ENCODE data around the gene MACROD2. TPM values are rescaled to one million over a fixed set of nuclear protein-coding genes. Genes with fewer than 3 reads are reported as not detected.

Gene MACROD2
- total RNA-seq, 4 donors from 2014 or later = 8.7 to 17.8 (median 10.8) TPM

DNA sequence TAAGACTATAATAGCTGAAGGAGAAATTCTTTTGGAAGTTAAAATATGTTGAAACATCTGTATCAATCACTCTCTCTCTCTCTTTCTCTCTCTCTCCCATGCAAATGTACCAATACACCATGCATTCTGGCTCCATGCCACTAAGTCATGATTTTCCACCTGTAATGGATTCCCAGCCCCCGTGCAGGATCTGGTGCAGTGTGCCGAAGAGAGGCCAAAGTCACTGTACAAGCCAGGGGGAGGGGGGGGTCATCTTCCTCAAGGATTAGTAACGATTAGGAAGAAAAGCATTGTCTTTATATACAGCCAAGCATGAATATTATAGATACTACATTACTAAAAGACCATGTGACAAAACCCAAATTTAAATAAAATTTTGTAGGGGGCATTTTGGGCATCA, 1852.8 kb downstream of the MACROD2 start:
- Histone ChIP-seq H3K9me3 (no peaks in the 10 kb centered on the region), H3K27me3 (no peaks in the 10 kb centered on the region), H3K36me3 (no peaks in the 10 kb centered on the region), H3K27ac (no peak overlapping the region), H3K4me1 (no peaks in the 10 kb centered on the region), H3K4me3 (replicated peaks in 1 of 3) (no peak overlapping the region)
- intact Hi-C loops (cut with DNase I) = no loop called here
- 80 to 88% methylated on average over 3 of the region's 3 CpGs for WGBS, 2 donors
- TF ChIP-seq POLR2A (IDR thresholded peaks at IDR 0.05) = no peak
- TF ChIP-seq, protein P1, sequence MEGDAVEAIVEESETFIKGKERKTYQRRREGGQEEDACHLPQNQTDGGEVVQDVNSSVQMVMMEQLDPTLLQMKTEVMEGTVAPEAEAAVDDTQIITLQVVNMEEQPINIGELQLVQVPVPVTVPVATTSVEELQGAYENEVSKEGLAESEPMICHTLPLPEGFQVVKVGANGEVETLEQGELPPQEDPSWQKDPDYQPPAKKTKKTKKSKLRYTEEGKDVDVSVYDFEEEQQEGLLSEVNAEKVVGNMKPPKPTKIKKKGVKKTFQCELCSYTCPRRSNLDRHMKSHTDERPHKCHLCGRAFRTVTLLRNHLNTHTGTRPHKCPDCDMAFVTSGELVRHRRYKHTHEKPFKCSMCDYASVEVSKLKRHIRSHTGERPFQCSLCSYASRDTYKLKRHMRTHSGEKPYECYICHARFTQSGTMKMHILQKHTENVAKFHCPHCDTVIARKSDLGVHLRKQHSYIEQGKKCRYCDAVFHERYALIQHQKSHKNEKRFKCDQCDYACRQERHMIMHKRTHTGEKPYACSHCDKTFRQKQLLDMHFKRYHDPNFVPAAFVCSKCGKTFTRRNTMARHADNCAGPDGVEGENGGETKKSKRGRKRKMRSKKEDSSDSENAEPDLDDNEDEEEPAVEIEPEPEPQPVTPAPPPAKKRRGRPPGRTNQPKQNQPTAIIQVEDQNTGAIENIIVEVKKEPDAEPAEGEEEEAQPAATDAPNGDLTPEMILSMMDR (IDR thresholded peaks at IDR 0.05) = no peak
- DNase-seq = no peak

DNA sequence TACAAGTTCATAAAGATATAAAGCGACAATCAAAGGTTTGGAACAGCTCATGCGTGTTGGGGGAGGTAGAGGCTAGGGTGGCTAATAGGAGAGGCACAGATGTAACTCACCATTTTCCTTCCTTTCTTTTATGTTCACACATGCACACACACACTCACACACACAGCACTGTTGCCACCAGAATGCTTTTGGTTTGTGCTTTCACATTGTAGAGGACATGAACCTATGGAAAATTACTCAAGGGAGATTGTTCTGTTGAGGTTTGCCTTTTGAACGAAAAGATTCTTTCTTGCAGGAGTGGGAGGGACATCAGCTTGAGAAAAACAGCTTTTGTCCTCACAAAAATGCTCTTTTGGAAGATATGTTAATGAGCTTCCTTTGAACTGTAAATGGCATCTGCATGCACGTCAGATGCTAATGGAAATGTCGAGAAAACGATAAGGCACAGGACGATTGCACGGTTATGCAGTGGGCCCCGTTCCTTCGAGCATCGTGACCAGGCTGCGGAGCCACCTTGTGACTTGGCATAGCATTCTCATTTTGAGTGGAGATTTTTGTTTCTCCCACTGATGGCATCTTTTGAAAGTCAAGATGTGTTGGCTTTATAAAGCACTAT, 1853.8 kb downstream of the MACROD2 start:
- TF ChIP-seq POLR2A (IDR thresholded peaks at IDR 0.05) = no peak
- TF ChIP-seq, protein P1 (IDR thresholded peaks at IDR 0.05) = no peak
- no peaks in the 10 kb centered on the region for H3K27me3 ChIP-seq
- H3K4me1 ChIP-seq = no peaks in the 10 kb centered on the region
- intact Hi-C loops (cut with DNase I) = no loop called here
- no peak for DNase-seq
- H3K4me3 ChIP-seq (replicated peaks in 1 of 3) = no peak overlapping the region
- WGBS, 2 donors = 82 to 84% methylated on average over 12 of the region's 12 CpGs
- no peaks in the 10 kb centered on the region for H3K36me3 ChIP-seq
- H3K27ac ChIP-seq = no peak overlapping the region
- H3K9me3 ChIP-seq = no peaks in the 10 kb centered on the region

DNA sequence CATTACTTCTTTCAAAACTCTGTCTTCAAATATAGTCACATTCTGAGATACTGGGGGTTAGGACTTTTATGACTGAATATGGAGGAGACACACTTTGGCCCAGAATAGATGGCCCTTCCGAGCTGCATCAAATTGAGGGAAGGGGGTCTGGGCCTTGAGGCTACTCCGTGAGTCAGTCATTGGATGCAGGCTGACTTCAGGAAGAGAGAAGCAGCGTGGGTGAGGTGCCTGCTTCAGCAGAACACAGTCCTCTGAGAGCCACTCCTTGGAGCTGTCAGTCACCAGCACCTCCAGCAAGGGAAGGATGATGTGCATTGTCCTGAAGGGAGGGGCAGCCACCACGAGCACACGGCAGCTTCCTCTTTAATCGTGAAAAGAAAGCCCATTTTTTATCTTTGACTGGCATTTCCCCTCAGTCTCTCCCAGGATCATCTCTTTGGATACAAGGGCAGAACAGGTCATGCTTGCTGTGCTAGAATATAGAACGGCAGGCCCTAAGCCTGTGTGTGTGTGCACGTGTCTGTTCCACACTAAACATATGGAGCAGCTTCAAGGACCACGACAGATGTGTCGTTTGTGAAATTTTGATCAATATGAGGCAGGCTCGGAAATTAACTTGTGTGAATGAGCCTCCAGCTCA, 1856.4 kb downstream of the MACROD2 start:
- Histone ChIP-seq H3K27me3 (no peaks in the 10 kb centered on the region), H3K4me3 (replicated peaks in 1 of 3) (no peak overlapping the region), H3K27ac (no peak overlapping the region), H3K9me3 (no peaks in the 10 kb centered on the region), H3K4me1 (no peaks in the 10 kb centered on the region), H3K36me3 (no peaks in the 10 kb centered on the region)
- 79 to 84% methylated on average over 11 of the region's 11 CpGs for WGBS, 2 donors
- TF ChIP-seq, protein P1 (IDR thresholded peaks at IDR 0.05) = no peak
- TF ChIP-seq POLR2A (IDR thresholded peaks at IDR 0.05) = no peak
- DNase-seq = no peak
- intact Hi-C loops (cut with DNase I) = no loop called here

DNA sequence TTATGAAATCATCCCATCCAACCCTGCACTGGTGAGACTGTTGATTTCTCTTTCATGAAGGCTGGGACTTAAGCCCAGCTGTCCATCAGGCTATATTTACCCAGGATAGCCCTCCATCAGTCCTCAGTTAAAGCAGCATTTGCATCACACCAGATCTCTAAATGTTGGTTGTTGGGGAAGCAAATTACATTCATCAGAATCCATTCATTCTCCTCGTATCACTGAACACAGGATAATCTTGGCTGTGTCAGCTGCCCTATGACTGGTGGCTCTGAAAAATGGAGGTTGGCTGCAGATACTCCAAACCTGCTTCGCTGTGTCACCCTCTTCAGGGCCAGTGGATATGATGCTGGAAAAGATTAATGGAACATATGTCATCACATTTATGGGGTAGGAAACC, 1859.6 kb downstream of the MACROD2 start:
- H3K27ac ChIP-seq = no peak overlapping the region
- H3K4me3 ChIP-seq (replicated peaks in 1 of 3) = no peak overlapping the region
- no peaks in the 10 kb centered on the region for H3K9me3 ChIP-seq
- H3K4me1 ChIP-seq = no peaks in the 10 kb centered on the region
- H3K36me3 ChIP-seq = no peaks in the 10 kb centered on the region
- 58 to 85% methylated on average over 2 of the region's 2 CpGs for WGBS, 2 donors
- H3K27me3 ChIP-seq = no peaks in the 10 kb centered on the region
- TF ChIP-seq, protein P1 (IDR thresholded peaks at IDR 0.05) = no peak
- no peak for TF ChIP-seq POLR2A (IDR thresholded peaks at IDR 0.05)
- no peak for DNase-seq
- intact Hi-C loops (cut with DNase I) = no loop called here

DNA sequence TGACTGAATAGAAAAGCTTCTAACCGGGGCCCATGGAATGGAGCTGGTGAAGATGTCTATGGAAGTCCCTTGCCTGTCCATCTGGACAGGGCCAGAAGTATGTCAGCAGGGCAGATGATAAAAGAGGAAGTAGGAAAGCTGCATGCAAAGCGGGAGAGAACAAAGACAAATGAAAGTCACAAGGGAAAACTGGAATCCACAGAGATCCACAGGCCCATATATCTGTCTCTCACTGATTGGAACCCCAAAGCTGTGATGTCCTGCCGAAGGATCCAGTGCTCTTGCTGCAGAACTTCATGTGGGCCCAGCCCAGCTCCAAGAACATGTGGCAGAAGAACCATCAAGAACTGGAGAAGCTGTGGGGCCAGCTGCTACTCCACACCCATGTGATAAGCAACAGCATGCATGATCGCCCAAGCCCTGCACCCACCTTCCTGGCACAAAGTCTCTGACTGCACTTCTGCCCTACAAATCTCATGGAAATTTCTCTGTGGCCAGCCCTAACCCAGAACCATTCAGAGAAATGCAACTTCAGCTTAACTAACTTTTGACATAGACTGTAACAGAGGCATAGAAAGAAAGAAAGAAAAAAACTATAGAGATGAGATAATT, 1862.0 kb downstream of the MACROD2 start:
- 88 to 93% methylated on average over 4 of the region's 4 CpGs for WGBS, 2 donors
- intact Hi-C loops (cut with DNase I) = no loop called here
- no peak for TF ChIP-seq POLR2A (IDR thresholded peaks at IDR 0.05)
- TF ChIP-seq, protein P1 (IDR thresholded peaks at IDR 0.05) = no peak

More for the DNA sequence above, 1862.0 kb downstream of the MACROD2 start:
- no peaks in the 10 kb centered on the region for H3K4me1 ChIP-seq
- H3K27me3 ChIP-seq = no peaks in the 10 kb centered on the region
- no peak overlapping the region for H3K27ac ChIP-seq
- no peaks in the 10 kb centered on the region for H3K36me3 ChIP-seq
- no peaks in the 10 kb centered on the region for H3K9me3 ChIP-seq
- no peak for DNase-seq
- no peak overlapping the region for H3K4me3 ChIP-seq (replicated peaks in 1 of 3)
